ENCODE measurements around the gene NCK1.

NCK1 gene

DNA sequence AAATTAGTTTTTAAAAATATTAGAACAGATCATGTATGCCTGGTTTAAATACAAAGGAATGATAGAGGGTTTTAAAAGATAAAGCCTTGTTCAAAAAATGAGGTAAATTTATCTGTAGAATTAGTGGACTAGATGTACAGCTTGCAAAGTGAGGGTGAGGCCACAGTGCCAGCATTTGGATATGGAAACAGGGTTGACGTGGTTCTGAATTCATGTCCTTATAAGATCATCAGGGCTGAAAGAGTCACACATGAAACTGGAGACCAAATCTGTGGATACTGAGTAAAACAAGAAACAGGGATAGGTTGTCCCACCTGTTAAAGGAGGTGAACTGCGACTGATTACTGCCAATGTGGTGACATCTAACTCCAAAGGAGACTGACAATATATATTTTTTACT is 46.3 kb downstream of the NCK1 start:
- DNase-seq (ENCODE audit: low read depth), result no peak

DNA sequence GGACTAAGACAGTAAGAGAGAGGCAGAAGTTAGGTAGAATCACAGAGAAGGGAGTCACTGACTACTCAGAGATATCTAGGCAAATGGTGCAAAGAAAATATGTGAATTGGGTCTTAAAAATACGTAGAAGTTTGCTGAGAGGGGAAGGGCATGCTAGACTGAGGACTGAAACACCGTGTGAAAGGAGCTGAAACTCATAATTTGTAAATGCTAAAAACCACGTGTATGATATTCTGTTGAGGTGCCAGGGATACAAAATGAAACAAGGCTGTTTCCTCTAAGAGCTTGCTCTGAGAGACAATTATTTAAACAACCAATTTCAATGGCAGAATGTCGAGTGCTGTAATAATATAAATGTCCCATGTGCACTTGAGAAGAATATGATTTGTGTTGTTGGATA is 47.2 kb downstream of the NCK1 start:
- DNase-seq (ENCODE audit: low read depth), result no peak

- DNase-seq (ENCODE audit: low read depth), result no peak
Observed at GRCh38 chr3:136910697-136911096, 48.7 kb downstream of the NCK1 start.

DNA sequence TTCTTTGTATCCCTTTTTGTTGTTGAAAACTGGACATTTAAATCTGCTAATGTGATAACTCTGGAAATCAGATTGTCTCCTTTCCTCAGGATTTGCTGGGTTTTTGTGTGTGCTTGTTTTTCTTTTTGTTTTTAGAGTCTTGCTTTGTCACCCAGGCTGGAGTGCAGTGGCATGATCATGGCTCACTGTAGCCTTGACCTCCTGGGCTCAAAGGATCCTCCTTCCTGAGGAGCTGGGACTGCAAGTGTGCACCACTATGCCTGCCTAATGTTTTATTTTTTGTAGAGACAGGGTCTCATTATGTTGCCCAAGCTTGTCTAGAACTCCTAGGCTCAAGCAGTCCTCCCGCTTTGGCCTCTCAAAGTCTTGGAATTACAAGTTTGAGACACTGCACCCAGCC is 51.2 kb downstream of the NCK1 start:
- DNase-seq (ENCODE audit: low read depth), result no peak

DNA sequence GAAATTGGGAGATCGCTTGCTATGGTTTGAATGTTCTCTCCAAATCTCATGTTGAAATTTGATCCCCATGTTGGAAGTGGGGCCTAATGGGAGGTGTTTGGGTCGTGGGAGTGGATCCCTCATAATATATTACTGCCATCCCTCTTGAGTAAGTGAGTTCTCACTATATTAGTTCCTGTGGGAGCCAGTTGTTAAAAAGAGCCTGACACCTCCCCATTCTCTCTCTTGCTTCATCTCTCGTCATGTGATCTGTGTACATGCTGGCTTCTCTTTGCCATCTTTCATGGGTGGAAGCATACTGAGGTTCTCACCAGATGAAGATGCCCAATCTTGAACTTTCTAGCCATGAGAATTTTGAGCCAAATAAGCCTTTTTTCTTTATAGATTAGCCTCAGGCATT is 52.7 kb downstream of the NCK1 start:
- DNase-seq (ENCODE audit: low read depth), result no peak

GRCh38 chr3:136916223-136916622 is 54.2 kb downstream of the NCK1 start:
- DNase-seq (ENCODE audit: low read depth), result no peak

DNA sequence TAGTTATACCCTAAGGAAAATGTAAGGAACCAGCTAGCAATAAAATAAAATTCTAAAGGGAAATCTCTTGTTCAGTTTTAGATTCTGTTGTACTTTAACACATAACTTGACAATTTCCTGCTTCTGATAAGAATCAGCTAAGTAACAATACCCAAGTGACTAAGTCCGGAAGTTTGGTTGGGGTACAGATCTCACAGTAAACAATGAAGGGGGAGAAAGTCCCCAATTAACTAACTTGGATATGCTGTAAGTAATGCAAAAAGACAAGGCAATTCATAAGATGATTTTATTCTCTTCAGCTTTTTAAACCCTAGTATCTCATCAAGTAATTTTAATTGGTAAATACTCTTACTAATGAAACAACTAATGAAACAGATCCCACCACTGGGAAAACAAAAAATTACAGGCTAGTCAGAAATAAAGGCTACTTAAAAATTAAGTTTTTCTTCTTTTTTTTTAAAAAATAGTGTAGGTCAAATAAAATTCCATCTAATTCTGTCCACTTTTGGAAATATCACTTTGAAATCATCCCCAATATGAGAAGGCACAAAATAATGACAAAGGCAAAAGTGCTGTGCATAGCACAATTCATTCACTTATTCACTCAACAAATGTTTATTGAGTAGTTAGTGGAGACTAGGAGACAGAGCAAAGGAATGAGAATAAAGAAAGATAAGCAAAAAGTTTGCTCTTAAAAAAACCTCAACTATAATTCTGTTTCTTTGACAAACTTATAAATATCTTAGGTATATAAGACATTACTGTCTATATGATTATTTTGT is 58.0 kb downstream of the NCK1 start:
- peak; percentile 56 for DNase-seq (ENCODE audit: low read depth)

- DNase-seq (ENCODE audit: low read depth), result no peak
Observed at GRCh38 chr3:136920904-136921611, 59.0 kb downstream of the NCK1 start.

- no peak for DNase-seq (ENCODE audit: low read depth)
Observed at GRCh38 chr3:136925425-136926190, 63.6 kb downstream of the NCK1 start.

- no peak for DNase-seq (ENCODE audit: low read depth)
Observed at GRCh38 chr3:136928240-136928639, 66.2 kb downstream of the NCK1 start.

GRCh38 chr3:136929977-136930670 is 68.1 kb downstream of the NCK1 start:
- DNase-seq (ENCODE audit: low read depth), result no peak

- no peak for DNase-seq (ENCODE audit: low read depth)
Observed at GRCh38 chr3:136931606-136932005, 69.6 kb downstream of the NCK1 start.

- peak; percentile 9 for DNase-seq (ENCODE audit: low read depth)
Observed at GRCh38 chr3:136932523-136932922, 70.5 kb downstream of the NCK1 start.

- no peak for DNase-seq (ENCODE audit: low read depth)
Observed at GRCh38 chr3:136932978-136933772, 71.2 kb downstream of the NCK1 start.

GRCh38 chr3:136937175-136937574 is 75.2 kb downstream of the NCK1 start:
- DNase-seq (ENCODE audit: low read depth), result no peak

DNA sequence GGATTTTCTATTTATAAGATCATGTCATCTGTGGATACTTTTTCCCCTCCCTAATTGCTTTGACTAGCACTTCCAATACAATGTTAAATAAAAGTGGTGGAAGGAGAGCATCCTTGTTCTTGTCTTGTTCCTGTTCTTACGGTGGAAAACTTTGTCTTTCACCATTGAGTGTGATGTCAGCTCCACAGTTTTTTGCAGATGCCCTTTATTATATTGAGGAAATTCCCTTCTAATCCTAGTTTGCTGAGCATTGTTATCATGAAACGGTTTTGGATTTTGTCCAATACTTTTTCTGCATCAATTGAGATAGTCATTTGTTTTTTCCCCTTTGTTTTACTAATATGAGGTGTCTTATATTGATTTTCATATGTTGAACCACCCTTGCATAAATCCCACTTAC is 75.8 kb downstream of the NCK1 start:
- DNase-seq (ENCODE audit: low read depth), result no peak

- peak; percentile 54 for DNase-seq (ENCODE audit: low read depth)
Observed at GRCh38 chr3:136938334-136938733, 76.3 kb downstream of the NCK1 start.

DNA sequence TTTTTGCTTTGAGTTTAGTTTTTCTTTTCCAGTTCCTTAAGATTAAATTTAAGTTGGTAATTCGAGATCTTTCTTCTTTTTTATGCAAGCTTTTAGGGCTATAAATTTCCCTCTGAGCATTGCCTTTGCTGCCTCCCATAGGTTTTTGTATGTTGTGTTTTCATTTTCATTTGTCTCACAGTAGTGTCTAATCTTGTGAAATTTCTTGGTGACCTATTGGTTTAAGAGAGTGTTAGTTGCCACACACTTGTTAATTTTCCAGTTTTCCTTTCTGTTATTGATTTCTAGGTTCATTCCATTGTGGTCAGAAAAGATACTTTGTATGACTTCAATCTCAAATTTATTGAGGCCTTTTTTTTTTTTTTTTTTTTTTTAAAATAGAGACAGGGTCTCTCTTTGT is 77.5 kb downstream of the NCK1 start:
- no peak for DNase-seq (ENCODE audit: low read depth)

- DNase-seq (ENCODE audit: low read depth), result no peak
Observed at GRCh38 chr3:136942803-136943202, 80.8 kb downstream of the NCK1 start.

GRCh38 chr3:136943436-136943835 is 81.4 kb downstream of the NCK1 start:
- DNase-seq (ENCODE audit: low read depth), result no peak

- DNase-seq (ENCODE audit: low read depth), result no peak
Observed at GRCh38 chr3:136946978-136947377, 85.0 kb downstream of the NCK1 start.
